Body of pancreas (tissue), 4 donors: Measurements from ENCODE around the gene P2RY6.

Experiments
- POLR2A ChIP-seq, 3 donors: fragments of 450-650 bp; IDR thresholded peaks; one replicate each; pipeline ENCODE4 v1.6.1; 2016; ENCODE audit warnings: antibody characterized with exemption in 3 of 3, mild to moderate bottlenecking in 2 of 3
- TF ChIP-seq, protein P1 (sequence below), 7 experiments: fragments of 450-650 bp in 4 of 7; fragments of 200-600 bp in 3 of 7; sonication (generic) in 3 of 7; IDR thresholded peaks; one replicate each; pipeline ENCODE4 v1.5.1; 2016 to 2019; ENCODE audit warnings: antibody characterized with exemption in 7 of 7

DNA sequence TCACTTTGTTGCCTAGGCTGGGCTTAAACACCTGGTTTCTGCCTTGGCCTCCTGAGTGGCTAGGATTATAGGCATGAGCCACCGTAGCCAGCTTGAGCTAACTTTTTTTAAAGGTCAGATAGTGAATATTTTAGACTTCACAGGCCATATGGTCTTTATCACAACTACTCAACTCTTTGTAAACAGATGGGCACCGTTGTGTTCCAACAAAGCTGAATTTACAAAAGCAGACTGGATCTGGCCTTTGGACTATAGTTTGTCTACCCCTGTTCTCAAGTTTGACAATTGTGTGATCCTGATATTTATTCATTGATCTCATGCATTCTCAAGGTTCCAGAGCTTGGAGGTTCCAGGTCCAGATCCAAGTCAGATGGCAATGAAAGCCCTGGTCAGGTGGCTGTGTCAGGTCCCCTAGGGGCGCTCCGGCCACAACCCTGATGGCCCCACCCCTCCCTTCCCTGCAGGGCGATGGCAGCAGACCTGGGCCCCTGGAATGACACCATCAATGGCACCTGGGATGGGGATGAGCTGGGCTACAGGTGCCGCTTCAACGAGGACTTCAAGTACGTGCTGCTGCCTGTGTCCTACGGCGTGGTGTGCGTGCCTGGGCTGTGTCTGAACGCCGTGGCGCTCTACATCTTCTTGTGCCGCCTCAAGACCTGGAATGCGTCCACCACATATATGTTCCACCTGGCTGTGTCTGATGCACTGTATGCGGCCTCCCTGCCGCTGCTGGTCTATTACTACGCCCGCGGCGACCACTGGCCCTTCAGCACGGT is 38.3 kb upstream of the P2RY6 start:
- TF ChIP-seq POLR2A (IDR thresholded peaks at IDR 0.05), result no peak
- TF ChIP-seq, protein P1, sequence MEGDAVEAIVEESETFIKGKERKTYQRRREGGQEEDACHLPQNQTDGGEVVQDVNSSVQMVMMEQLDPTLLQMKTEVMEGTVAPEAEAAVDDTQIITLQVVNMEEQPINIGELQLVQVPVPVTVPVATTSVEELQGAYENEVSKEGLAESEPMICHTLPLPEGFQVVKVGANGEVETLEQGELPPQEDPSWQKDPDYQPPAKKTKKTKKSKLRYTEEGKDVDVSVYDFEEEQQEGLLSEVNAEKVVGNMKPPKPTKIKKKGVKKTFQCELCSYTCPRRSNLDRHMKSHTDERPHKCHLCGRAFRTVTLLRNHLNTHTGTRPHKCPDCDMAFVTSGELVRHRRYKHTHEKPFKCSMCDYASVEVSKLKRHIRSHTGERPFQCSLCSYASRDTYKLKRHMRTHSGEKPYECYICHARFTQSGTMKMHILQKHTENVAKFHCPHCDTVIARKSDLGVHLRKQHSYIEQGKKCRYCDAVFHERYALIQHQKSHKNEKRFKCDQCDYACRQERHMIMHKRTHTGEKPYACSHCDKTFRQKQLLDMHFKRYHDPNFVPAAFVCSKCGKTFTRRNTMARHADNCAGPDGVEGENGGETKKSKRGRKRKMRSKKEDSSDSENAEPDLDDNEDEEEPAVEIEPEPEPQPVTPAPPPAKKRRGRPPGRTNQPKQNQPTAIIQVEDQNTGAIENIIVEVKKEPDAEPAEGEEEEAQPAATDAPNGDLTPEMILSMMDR (IDR thresholded peaks at IDR 0.05), result no peak
